ENCODE data around the gene KCNN1.
"Not testable (repeated sequence)": the region's sequence is repeated elsewhere in the genome, so short reads cannot be mapped to it uniquely, and the experiment has no call there.

Gene KCNN1

DNA sequence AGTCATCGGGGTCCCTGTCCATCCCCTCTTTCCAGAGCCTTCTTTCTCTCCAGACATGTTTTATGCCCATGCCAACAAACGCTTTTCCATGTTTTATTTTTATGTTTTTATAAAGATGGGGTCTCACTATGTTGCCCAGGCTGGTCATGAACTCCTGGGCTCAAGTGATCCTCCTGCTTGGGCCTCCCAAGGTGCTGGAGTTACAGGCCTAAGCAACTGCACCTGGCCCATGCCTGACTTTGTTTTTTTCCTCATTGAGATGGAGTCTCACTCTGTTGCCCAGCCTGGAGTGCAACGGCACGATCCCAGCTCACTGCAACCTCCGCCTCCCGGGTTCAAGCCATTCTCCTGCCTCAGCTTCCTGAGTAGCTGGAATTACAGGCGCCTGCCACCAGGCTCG, 19.7 kb downstream of the KCNN1 start:
- H3K9me3 ChIP-seq (ENCODE audit: control insufficient read depth, low read length); H3K27me3 ChIP-seq (ENCODE audit: control insufficient read depth, insufficient read depth, low read length, poor library complexity, severe bottlenecking); H3K4me3 ChIP-seq (ENCODE audit: insufficient read depth, low read depth, low read length); H3K27ac ChIP-seq (ENCODE audit: insufficient read depth, low read depth, low read length, poor library complexity, severe bottlenecking); H3K36me3 ChIP-seq (ENCODE audit: control insufficient read depth, insufficient read depth, low read length); H3K4me1 ChIP-seq (ENCODE audit: control insufficient read depth, insufficient read depth, low read length): not testable (repeated sequence)
- WGBS, 2 experiments, result 93 to 97% methylated on average over 8 of the region's 8 CpGs

DNA sequence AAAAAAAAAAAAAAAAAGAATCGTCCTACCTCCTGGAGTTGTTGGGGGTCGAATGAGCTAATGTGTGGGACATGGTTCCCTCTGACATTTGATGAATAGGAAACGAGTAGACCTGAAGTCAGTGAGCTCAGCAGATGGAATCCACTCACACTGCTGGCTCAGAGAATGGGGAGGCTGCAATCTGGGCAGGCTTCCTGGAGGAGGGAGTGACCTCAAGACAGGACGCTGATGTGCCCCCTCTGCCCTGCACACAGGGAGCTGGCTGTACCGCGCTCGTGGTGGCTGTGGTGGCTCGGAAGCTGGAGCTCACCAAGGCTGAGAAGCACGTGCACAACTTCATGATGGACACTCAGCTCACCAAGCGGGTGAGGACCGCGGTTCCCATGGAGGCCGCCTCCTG, 21.3 kb downstream of the KCNN1 start:
- Histone ChIP-seq H3K9me3 (ENCODE audit: control insufficient read depth, low read length) (no peaks in the 10 kb centered on the region), H3K27me3 (ENCODE audit: control insufficient read depth, insufficient read depth, low read length, poor library complexity, severe bottlenecking) (no peaks in the 10 kb centered on the region), H3K4me1 (ENCODE audit: control insufficient read depth, insufficient read depth, low read length) (no peaks in the 10 kb centered on the region), H3K4me3 (ENCODE audit: insufficient read depth, low read depth, low read length) (no peak overlapping the region), H3K36me3 (ENCODE audit: control insufficient read depth, insufficient read depth, low read length) (no peaks in the 10 kb centered on the region), H3K27ac (ENCODE audit: insufficient read depth, low read depth, low read length, poor library complexity, severe bottlenecking) (no peak overlapping the region)
- WGBS, 2 experiments, result 94 to 95% methylated on average over 13 of the region's 13 CpGs

DNA sequence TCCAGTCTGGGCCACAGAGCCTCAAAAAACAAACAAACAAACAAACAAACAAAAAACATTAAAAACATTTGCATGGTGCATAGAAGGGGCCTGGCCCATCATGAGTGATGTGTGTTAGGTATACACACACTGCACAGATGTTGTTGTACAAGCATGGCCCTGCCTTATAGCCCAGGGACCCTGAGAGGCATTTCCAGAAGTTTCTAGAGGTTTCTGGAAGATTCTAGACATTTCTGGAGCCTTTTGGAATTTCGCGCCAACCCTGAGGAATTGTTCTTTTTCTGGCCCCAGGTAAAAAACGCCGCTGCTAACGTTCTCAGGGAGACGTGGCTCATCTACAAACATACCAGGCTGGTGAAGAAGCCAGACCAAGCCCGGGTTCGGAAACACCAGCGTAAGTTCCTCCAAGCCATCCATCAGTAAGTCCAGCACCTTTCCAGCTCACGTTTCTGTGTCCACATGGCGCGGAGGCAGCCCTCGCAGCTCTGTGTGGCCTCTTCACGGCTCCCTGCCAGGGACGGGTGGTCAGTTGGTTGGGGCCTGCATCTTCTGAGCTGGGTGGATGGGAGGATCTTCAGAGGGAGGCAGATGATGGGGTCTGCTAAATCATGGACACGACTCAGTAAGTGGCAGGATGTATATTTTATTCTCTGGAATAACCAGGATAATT, 22.7 kb downstream of the KCNN1 start:
- Histone ChIP-seq H3K4me1 (ENCODE audit: control insufficient read depth, insufficient read depth, low read length) (no peaks in the 10 kb centered on the region), H3K27me3 (ENCODE audit: control insufficient read depth, insufficient read depth, low read length, poor library complexity, severe bottlenecking) (no peaks in the 10 kb centered on the region), H3K36me3 (ENCODE audit: control insufficient read depth, insufficient read depth, low read length) (no peaks in the 10 kb centered on the region), H3K9me3 (ENCODE audit: control insufficient read depth, low read length) (no peaks in the 10 kb centered on the region), H3K27ac (ENCODE audit: insufficient read depth, low read depth, low read length, poor library complexity, severe bottlenecking) (no peak overlapping the region), H3K4me3 (ENCODE audit: insufficient read depth, low read depth, low read length) (no peak overlapping the region)
- 96% methylated on average over 16 of the region's 16 CpGs for WGBS, 2 experiments

DNA sequence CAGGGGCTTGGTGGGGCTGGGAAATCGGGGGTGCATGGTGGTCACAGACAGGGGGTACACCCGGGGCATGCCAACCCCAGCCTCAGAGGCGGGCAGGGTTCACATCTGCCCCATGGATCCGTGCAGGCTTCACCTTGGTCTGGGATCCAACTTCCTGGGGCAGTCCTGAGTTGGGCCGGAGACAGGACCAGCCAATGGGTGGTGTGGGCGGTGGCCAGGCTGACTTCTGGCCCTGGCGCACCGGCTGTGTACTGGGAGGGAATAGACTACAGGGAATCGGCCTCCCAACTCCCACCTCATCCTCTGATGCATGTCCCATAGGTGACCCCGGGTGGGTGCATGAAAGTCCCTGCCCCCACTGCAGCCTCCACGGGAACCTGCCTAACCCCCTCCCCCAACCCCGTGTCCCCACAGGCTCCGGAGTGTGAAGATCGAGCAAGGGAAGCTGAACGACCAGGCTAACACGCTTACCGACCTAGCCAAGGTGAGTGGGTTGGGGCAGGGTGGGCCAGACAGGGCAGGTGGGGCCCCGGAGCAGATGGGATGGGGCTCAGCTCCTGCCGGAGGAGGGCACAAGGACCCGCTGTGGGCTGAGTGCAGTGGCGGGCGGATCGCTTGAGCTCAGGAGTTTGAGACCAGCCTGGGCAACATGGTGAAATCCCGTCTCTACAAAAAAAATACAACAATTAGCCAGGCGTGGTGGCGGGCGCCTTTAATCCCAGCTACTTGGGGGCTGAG, 26.3 kb downstream of the KCNN1 start:
- Histone ChIP-seq H3K4me3 (ENCODE audit: insufficient read depth, low read depth, low read length) (no peak overlapping the region), H3K27ac (ENCODE audit: insufficient read depth, low read depth, low read length, poor library complexity, severe bottlenecking) (no peak overlapping the region), H3K36me3 (ENCODE audit: control insufficient read depth, insufficient read depth, low read length) (no peaks in the 10 kb centered on the region), H3K9me3 (ENCODE audit: control insufficient read depth, low read length) (no peaks in the 10 kb centered on the region), H3K27me3 (ENCODE audit: control insufficient read depth, insufficient read depth, low read length, poor library complexity, severe bottlenecking) (no peaks in the 10 kb centered on the region), H3K4me1 (ENCODE audit: control insufficient read depth, insufficient read depth, low read length) (no peaks in the 10 kb centered on the region)
- 89 to 91% methylated on average over 27 of the region's 27 CpGs for WGBS, 2 experiments

DNA sequence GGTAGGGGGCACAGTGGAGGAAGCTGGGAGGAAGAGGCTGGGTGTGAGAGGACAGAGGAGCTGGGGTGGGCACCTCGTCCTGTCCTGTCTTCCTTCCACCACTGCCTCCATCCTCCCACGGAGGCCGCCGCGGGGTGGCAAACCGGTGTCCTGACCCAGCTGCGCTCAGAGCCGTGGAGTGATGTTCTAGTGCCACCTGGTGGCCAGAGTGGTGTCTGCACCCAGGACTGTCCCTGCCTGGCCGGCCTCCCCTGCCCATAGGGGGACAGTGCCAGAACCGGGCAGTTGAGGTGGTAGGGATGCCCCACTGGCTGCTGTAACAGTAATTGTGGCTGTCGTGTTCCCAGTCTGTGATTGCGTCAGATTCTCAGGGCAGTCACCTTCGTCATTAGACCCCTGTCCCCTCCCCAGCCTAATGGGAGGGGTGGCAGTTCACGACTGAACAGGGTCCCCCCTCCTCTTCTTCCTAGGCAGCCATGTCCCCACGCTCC, 30.0 kb downstream of the KCNN1 start:
- 24 to 27% methylated on average over 15 of the region's 15 CpGs for WGBS, 2 experiments
- no peak overlapping the region for H3K4me3 ChIP-seq (ENCODE audit: insufficient read depth, low read depth, low read length)
- no peaks in the 10 kb centered on the region for H3K36me3 ChIP-seq (ENCODE audit: control insufficient read depth, insufficient read depth, low read length)
- H3K4me1 ChIP-seq (ENCODE audit: control insufficient read depth, insufficient read depth, low read length), result no peaks in the 10 kb centered on the region
- H3K27ac ChIP-seq (ENCODE audit: insufficient read depth, low read depth, low read length, poor library complexity, severe bottlenecking), result no peak overlapping the region
- peaks cover 22% of the 10 kb centered on the region for H3K27me3 ChIP-seq (ENCODE audit: control insufficient read depth, insufficient read depth, low read length, poor library complexity, severe bottlenecking)
- no peaks in the 10 kb centered on the region for H3K9me3 ChIP-seq (ENCODE audit: control insufficient read depth, low read length)

DNA sequence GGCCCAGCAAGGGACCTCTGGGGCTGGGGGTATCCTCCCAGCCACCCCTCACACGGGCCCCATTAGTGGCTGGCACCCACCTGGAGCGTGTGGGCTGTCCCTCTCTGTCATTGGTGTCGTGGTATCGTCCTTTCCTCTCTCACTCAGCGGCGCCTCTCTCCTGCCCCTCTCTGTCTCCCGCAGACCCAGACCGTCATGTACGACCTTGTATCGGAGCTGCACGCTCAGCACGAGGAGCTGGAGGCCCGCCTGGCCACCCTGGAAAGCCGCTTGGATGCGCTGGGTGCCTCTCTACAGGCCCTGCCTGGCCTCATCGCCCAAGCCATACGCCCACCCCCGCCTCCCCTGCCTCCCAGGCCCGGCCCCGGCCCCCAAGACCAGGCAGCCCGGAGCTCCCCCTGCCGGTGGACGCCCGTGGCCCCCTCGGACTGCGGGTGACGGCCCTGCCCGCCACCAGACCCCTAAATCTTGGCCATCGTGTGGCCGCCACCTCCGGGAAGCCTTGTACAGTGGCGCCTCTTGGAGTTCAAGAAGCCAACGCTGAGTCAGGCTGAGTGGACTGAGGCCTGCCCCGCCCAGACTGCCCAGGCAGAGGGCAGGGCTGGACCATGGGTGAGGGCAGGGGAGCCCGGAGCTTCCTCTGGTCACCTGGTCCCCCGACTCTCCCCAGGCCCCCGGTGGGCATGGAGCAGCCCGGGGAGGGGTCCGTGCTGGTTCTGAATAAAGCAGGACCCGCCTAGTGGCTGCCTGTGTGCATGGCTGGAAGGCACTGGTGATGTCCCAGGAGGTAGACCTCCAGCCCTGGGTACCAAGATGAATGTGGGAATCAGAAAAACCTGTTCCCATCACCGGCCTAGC, 31.3 kb downstream of the KCNN1 start:
- H3K4me1 ChIP-seq (ENCODE audit: control insufficient read depth, insufficient read depth, low read length), result no peaks in the 10 kb centered on the region
- 85 to 87% methylated on average over 41 of the region's 41 CpGs for WGBS, 2 experiments
- peaks cover 32% of the 10 kb centered on the region for H3K27me3 ChIP-seq (ENCODE audit: control insufficient read depth, insufficient read depth, low read length, poor library complexity, severe bottlenecking)

DNA sequence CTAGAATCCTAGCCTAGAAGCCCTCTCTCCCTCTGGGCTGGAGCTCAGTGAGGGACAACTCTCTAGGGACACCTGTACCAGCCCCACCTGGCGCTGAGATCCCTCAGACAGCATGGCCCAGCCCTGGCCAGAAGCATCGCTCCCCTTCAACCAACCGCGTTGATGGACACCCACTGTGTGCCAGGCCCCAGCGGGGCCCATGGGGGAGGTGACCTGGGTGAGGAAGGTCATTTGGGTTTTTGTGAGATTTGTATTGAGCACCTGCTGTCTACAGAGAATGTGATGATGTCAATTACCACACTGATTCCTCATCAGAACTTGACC, 31.9 kb downstream of the KCNN1 start:
- Histone ChIP-seq H3K9me3 (ENCODE audit: control insufficient read depth, low read length) (no peaks in the 10 kb centered on the region), H3K4me3 (ENCODE audit: insufficient read depth, low read depth, low read length) (no peak overlapping the region), H3K36me3 (ENCODE audit: control insufficient read depth, insufficient read depth, low read length) (no peaks in the 10 kb centered on the region), H3K27me3 (ENCODE audit: control insufficient read depth, insufficient read depth, low read length, poor library complexity, severe bottlenecking) (peaks cover 32% of the 10 kb centered on the region), H3K27ac (ENCODE audit: insufficient read depth, low read depth, low read length, poor library complexity, severe bottlenecking) (no peak overlapping the region), H3K4me1 (ENCODE audit: control insufficient read depth, insufficient read depth, low read length) (no peaks in the 10 kb centered on the region)
- WGBS, 2 experiments, result 94 to 96% methylated on average over 5 of the region's 5 CpGs

More for the DNA sequence above, 31.3 kb downstream of the KCNN1 start:
- H3K36me3 ChIP-seq (ENCODE audit: control insufficient read depth, insufficient read depth, low read length), result no peaks in the 10 kb centered on the region
- H3K9me3 ChIP-seq (ENCODE audit: control insufficient read depth, low read length), result no peaks in the 10 kb centered on the region
- H3K27ac ChIP-seq (ENCODE audit: insufficient read depth, low read depth, low read length, poor library complexity, severe bottlenecking), result no peak overlapping the region
- no peak overlapping the region for H3K4me3 ChIP-seq (ENCODE audit: insufficient read depth, low read depth, low read length)

DNA sequence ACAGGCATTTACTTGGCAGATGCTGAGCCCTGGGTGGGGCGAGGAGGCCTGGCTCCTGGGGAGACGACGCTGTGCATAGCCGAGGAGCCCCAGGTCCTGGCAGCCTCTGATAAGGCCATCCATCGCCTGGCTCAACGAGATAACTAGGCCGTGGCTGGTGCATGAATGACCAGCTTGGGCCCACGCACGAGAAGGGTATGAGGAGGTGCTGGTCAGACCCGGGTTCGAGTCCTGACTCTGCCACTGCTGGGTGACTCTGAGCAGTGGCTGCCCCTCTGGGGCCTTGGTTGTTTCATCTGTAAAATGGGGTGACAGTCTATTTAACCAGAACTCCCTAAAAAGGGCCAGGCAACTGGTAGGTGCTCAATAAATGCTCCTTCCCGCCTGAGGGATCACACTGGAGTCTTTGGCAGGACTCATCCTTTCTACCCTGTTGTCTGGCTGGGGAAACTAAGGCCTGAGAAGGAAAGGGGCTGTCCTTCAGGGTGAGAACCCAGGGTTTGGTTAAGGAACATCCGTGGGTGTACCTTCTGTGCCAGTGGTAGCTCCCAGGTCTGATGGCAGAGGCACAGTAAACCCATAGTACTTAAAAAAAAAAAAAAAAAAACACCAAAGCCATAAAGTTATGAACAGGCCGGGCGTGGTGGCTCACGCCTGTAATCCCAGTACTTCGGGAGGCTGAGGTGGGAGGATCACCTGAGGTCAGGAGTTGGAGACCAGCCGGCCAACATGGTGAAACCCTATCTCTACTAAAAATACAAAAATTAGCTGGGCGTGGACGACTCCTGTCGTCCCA, 33.0 kb downstream of the KCNN1 start:
- no peaks in the 10 kb centered on the region for H3K36me3 ChIP-seq (ENCODE audit: control insufficient read depth, insufficient read depth, low read length)
- no peaks in the 10 kb centered on the region for H3K9me3 ChIP-seq (ENCODE audit: control insufficient read depth, low read length)
- no peaks in the 10 kb centered on the region for H3K4me1 ChIP-seq (ENCODE audit: control insufficient read depth, insufficient read depth, low read length)
- H3K27me3 ChIP-seq (ENCODE audit: control insufficient read depth, insufficient read depth, low read length, poor library complexity, severe bottlenecking), result peaks cover 32% of the 10 kb centered on the region
- no peak overlapping the region for H3K4me3 ChIP-seq (ENCODE audit: insufficient read depth, low read depth, low read length)
- no peak overlapping the region for H3K27ac ChIP-seq (ENCODE audit: insufficient read depth, low read depth, low read length, poor library complexity, severe bottlenecking)
- 92 to 94% methylated on average over 21 of the region's 21 CpGs for WGBS, 2 experiments

DNA sequence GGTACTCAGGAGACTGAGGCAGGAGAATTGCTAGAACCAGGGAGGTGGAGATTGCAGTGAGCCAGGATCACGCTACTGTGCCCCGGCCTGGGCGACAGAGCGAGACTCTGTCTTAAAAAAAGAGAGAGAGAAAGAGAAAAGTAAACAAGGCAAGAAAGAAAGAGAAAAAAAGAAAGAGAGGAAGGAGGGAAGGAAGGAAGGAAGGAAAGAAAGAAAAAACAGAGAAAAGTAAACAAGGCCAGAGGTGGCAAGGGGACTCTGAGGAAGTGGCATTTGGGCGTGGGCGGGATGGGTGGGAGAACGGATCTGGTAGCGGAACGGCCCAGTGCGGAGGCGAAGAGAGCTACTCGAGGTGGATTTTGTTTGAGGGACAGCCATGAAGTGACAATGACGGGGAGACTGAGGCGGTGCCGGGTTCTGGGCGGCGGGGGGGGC, 33.6 kb downstream of the KCNN1 start:
- peaks cover 32% of the 10 kb centered on the region for H3K27me3 ChIP-seq (ENCODE audit: control insufficient read depth, insufficient read depth, low read length, poor library complexity, severe bottlenecking)
- H3K36me3 ChIP-seq (ENCODE audit: control insufficient read depth, insufficient read depth, low read length), result no peaks in the 10 kb centered on the region
- no peaks in the 10 kb centered on the region for H3K4me1 ChIP-seq (ENCODE audit: control insufficient read depth, insufficient read depth, low read length)
- H3K27ac ChIP-seq (ENCODE audit: insufficient read depth, low read depth, low read length, poor library complexity, severe bottlenecking), result no peak overlapping the region
- no peak overlapping the region for H3K4me3 ChIP-seq (ENCODE audit: insufficient read depth, low read depth, low read length)
- H3K9me3 ChIP-seq (ENCODE audit: control insufficient read depth, low read length), result no peaks in the 10 kb centered on the region
- 27 to 28% methylated on average over 17 of the region's 17 CpGs for WGBS, 2 experiments
